GM10266 (cell line): Measurements from ENCODE around the gene RUNX2.

Experiments used
- DNase-seq: peaks from one replicate; pipeline ENCODE4 v3.0.0; 2012; ENCODE audit errors: extremely low spot score
- CTCF ChIP-seq: IDR thresholded peaks from 2 replicates; pipeline ENCODE4 v1.5.1; 2012; ENCODE audit warnings: mild to moderate bottlenecking, low read depth; ENCODE audit not compliant: control insufficient read depth, insufficient read depth; ENCODE audit errors: missing control alignments

The RUNX2 gene

GRCh38 chr6:45439459-45439858, 111.3 kb downstream of the RUNX2 start:
- TF ChIP-seq CTCF: no peak

GRCh38 chr6:45439861-45440388, 111.8 kb downstream of the RUNX2 start:
- no peak for DNase-seq
- TF ChIP-seq CTCF: no peak

More at GRCh38 chr6:45439459-45439858, 111.3 kb downstream of the RUNX2 start:
- no peak for DNase-seq

- DNase-seq: no peak
- no peak for TF ChIP-seq CTCF
Measured at GRCh38 chr6:45441851-45442453, 113.8 kb downstream of the RUNX2 start.

GRCh38 chr6:45442716-45443115, 114.6 kb downstream of the RUNX2 start:
- no peak for TF ChIP-seq CTCF
- DNase-seq: no peak

DNA sequence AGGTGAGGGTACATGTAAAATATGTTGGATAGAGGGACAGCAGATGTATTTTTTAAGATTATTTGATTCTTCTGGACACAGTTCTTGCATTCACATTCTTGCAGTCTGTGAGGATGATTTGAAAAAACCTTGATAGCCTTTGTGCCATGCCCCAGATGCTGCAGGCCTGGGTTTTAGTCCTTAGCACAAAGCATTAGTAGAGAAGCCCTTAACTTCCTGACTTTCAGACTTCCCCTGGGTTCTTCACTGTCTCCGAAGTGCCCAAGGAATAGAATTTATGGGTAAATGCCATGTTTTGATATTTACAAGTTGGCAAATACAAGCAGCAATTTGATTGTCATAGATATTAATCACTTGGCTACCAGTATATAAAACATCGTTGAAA, 117.2 kb downstream of the RUNX2 start:
- DNase-seq: no peak
- no peak for TF ChIP-seq CTCF

GRCh38 chr6:45445749-45446549, 117.8 kb downstream of the RUNX2 start:
- TF ChIP-seq CTCF: no peak
- DNase-seq: no peak

GRCh38 chr6:45447005-45447404, 118.9 kb downstream of the RUNX2 start:
- TF ChIP-seq CTCF: no peak
- DNase-seq: no peak
